Endothelial cell of umbilical vein (primary cell): ENCODE measurements around the gene ANKRD44. TPM values are rescaled to one million over a fixed set of nuclear protein-coding genes. Genes with fewer than 3 reads are reported as not detected.

Experiments used
- BruUV-seq: library from RNA; stranded (reverse); fragments of 400-500 nt; replicated peaks from 2 replicates; lab custom pipeline; 2021; lab: Mats Ljungman, UMichigan
- CTCF ChIA-PET: fragments of 300-600, 350-600 bp; sonication (Branson Sonifier 250); formaldehyde crosslinking; loops from one replicate; lab custom pipeline; 2021; ENCODE audit warnings: antibody characterized with exemption, inconsistent platforms; lab: Charles Lee
- POLR2A ChIA-PET: fragments of 300-600, 350-600 bp; sonication (Branson Sonifier 250); formaldehyde crosslinking; loops from one replicate; lab custom pipeline; 2021; ENCODE audit warnings: antibody characterized with exemption, inconsistent platforms; lab: Charles Lee
- DNase-seq: peaks from one replicate; pipeline ENCODE4 v3.0.0-alpha.2; 2011; ENCODE audit warnings: low read depth, low spot score
- FAIRE-seq: peaks from 2 replicates; lab custom pipeline; 2011; peaks lifted over from hg19 to GRCh38; lab: Jason Lieb, UNC
- H2AFZ ChIP-seq: 2 replicates; pipeline ENCODE4 v1.6.0; 2012; ENCODE audit warnings: low read depth, low read length, control low read depth, inconsistent platforms
- H3K27ac ChIP-seq: 2 replicates; pipeline ENCODE4 v1.5.1; 2011; ENCODE audit warnings: low read depth, mild to moderate bottlenecking, control low read depth, low read length, moderate library complexity; ENCODE audit not compliant: insufficient read depth
- H3K27me3 ChIP-seq, 2 experiments: 2 replicates each; pipeline versions ENCODE4 v1.6.0 to v1.6.1; 2011; ENCODE audit warnings: low read length in 2 of 2, mixed read lengths in 1 of 2; ENCODE audit not compliant: control insufficient read depth in 2 of 2, insufficient read depth in 2 of 2
- H3K36me3 ChIP-seq, 2 experiments: 2 replicates in 1 of 2; 3 replicates in 1 of 2; pipeline ENCODE4 v1.5.1; 2011; ENCODE audit warnings: low read length in 2 of 2, mild to moderate bottlenecking in 1 of 2, moderate library complexity in 1 of 2; ENCODE audit not compliant: control insufficient read depth in 2 of 2, insufficient read depth in 2 of 2; ENCODE audit errors: extremely low read depth in 1 of 2
- H3K4me1 ChIP-seq: 3 replicates; pipeline ENCODE4 v1.5.1; 2011; ENCODE audit warnings: mild to moderate bottlenecking, low read length; ENCODE audit not compliant: control insufficient read depth, insufficient read depth; ENCODE audit errors: extremely low read depth
- H3K4me2 ChIP-seq: 2 replicates; pipeline ENCODE4 v1.6.1; 2011; ENCODE audit warnings: low read length, control low read depth, mixed read lengths; ENCODE audit not compliant: insufficient read depth
- H3K4me3 ChIP-seq, 3 experiments: fragments of 200-600 bp in 1 of 3; sonication (generic), shearing (Covaris generic) in 1 of 3; replicated peaks in 1 of 3; 2 replicates each; pipeline ENCODE4 v1.5.1; 2011 to 2016; ENCODE audit warnings: control low read depth in 3 of 3, low read length in 3 of 3, mild to moderate bottlenecking in 2 of 3, inconsistent platforms in 1 of 3, low read depth in 1 of 3, moderate library complexity in 1 of 3; ENCODE audit not compliant: insufficient read depth in 1 of 3
- H3K79me2 ChIP-seq: 2 replicates; pipeline ENCODE4 v1.6.0; 2012; ENCODE audit warnings: low read length, inconsistent platforms; ENCODE audit not compliant: control insufficient read depth, insufficient read depth
- H3K9ac ChIP-seq: replicated peaks from 2 replicates; pipeline ENCODE3; 2011; ENCODE audit warnings: low read length, control low read depth; ENCODE audit not compliant: insufficient read depth; ENCODE audit errors: extremely low read depth
- H3K9me1 ChIP-seq: replicated peaks from 3 replicates; pipeline ENCODE4 v1.6.0; 2011; ENCODE audit warnings: mild to moderate bottlenecking, low read length; ENCODE audit not compliant: control insufficient read depth, insufficient read depth; ENCODE audit errors: extremely low read depth
- H3K9me3 ChIP-seq: replicated peaks from 2 replicates; pipeline ENCODE4 v1.5.1; 2012; ENCODE audit warnings: low read length, inconsistent platforms; ENCODE audit not compliant: control insufficient read depth, insufficient read depth
- H4K20me1 ChIP-seq: replicated peaks from 2 replicates; pipeline ENCODE3; 2011; ENCODE audit warnings: mild to moderate bottlenecking, low read length; ENCODE audit not compliant: control insufficient read depth, insufficient read depth; ENCODE audit errors: extremely low read depth
- EZH2 ChIP-seq: IDR thresholded peaks from 2 replicates; pipeline ENCODE4 v1.6.1; 2012; ENCODE audit warnings: borderline replicate concordance, low read depth, mild to moderate bottlenecking, moderate library complexity, low read length, inconsistent platforms; ENCODE audit not compliant: severe bottlenecking
- FOS ChIP-seq: IDR thresholded peaks from 2 replicates; pipeline ENCODE4 v1.6.1; 2011; ENCODE audit warnings: mild to moderate bottlenecking, low read length, moderate library complexity, borderline replicate concordance; ENCODE audit not compliant: insufficient read depth
- GATA2 ChIP-seq: IDR thresholded peaks from 2 replicates; pipeline ENCODE4 v1.7.0; 2011; ENCODE audit warnings: low read depth, mild to moderate bottlenecking, moderate library complexity, mixed read lengths, low read length; ENCODE audit not compliant: insufficient read length, insufficient read depth
- JUN ChIP-seq: IDR thresholded peaks from 2 replicates; pipeline ENCODE4 v1.6.1; 2011; ENCODE audit warnings: borderline replicate concordance, low read depth; ENCODE audit not compliant: insufficient read length, insufficient read depth
- MAX ChIP-seq: IDR thresholded peaks from 2 replicates; pipeline ENCODE4 v1.6.1; 2011; ENCODE audit not compliant: insufficient read depth, insufficient read length
- MYC ChIP-seq: IDR thresholded peaks from one replicate; pipeline ENCODE4 v1.6.1; 2011; ENCODE audit warnings: mild to moderate bottlenecking, low read depth, low read length
- POLR2A ChIP-seq: IDR thresholded peaks from 2 replicates; pipeline ENCODE4 v1.6.1; 2012; ENCODE audit warnings: low read depth, mild to moderate bottlenecking, control low read depth, low read length
- POLR2AphosphoS5 ChIP-seq: IDR thresholded peaks from 2 replicates; pipeline ENCODE4 v1.6.1; 2012; ENCODE audit warnings: low read depth, mild to moderate bottlenecking, control low read depth, low read length, moderate library complexity; ENCODE audit not compliant: insufficient read depth
- dilution Hi-C: fragments of 300-500 bp; cut with MboI; formaldehyde crosslinking; loops from one replicate; pipeline ENCODE4 v1.15.0; 2019; ENCODE audit warnings: low sequenced_read_pairs; ENCODE audit not compliant: extremely low pct_ligation_motif_present
- intact Hi-C: fragments of 100-400 bp; cut with micrococcal nuclease; formaldehyde crosslinking; loops from one replicate; pipeline ENCODE4 v1.10.0; 2022
- polyA plus RNA-seq, 4 experiments: library from polyadenylated mRNA; depleted of rRNA in 3 of 4; stranded (reverse) in 3 of 4; unstranded in 1 of 4; fragments of >200 nt; gene quantifications; 2 replicates each; pipeline versions ENCODE4 v1.2.1 to v1.2.3, GENCODE V29; 2011 to 2012; ENCODE audit warnings: missing spikeins in 1 of 4
- total RNA-seq: library from RNA; stranded (reverse); gene quantifications from 2 replicates; pipeline ENCODE4 v1.2.3, GENCODE V29; 2021
- TF ChIP-seq, protein P1 (sequence below), 2 donors: IDR thresholded peaks; 1 replicate in 1 of 2; 2 replicates in 1 of 2; pipeline ENCODE4 v1.5.1; 2011; ENCODE audit warnings: low read length in 2 of 2, mild to moderate bottlenecking in 2 of 2, moderate library complexity in 2 of 2, control low read depth in 1 of 2, inconsistent platforms in 1 of 2, low read depth in 1 of 2; ENCODE audit not compliant: insufficient read depth in 1 of 2; ENCODE audit errors: extremely low read depth in 1 of 2

The ANKRD44 gene
- total and polyA plus RNA-seq, 2 donors (not counting 3 experiments of a cell fraction or from before 2014, with no cell fraction given) = 3.4 to 6.1 TPM

DNA sequence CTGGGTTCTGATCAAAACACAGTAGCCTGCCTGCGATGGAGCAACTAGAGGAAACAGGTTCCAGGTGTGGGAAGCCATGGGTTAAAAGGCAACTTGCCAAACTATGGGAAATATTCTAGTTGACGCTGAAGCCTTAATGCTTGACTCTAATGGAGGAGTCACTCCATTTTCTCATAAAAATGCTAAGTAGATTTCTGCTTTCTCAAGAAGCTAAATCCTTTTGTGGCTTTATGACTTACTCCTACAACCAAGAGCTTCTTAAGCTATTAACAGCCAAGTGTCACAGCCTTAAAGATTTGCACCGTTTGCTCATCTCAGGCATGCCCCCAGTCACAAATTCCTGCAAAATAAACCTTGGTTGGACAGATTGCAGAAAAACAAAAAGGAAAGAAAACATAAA lies 25.2 kb downstream of the ANKRD44 start:
- H3K4me2 ChIP-seq = no peak overlapping the region
- dilution Hi-C loops (no loop called here), intact Hi-C loops (no loop called here)
- H3K9ac ChIP-seq = no peak overlapping the region
- no peaks in the 10 kb centered on the region for H3K9me3 ChIP-seq
- H3K27ac ChIP-seq = no peak overlapping the region
- POLR2A ChIA-PET = no interaction called here
- no peaks in the 10 kb centered on the region for H4K20me1 ChIP-seq
- H2AFZ ChIP-seq = no peak overlapping the region
- no peaks in the 10 kb centered on the region for H3K4me1 ChIP-seq
- FAIRE-seq = no peak
- no TSS peak for BruUV-seq
- CTCF ChIA-PET = interaction anchor here (0.7 to 1.4 kb wide), 3 partner anchors 18 to 172 kb away, joined by 3 read pairs; no protein-coding TSS in a partner anchor
- no peaks in the 10 kb centered on the region for H3K27me3 ChIP-seq
- no peaks in the 10 kb centered on the region for H3K36me3 ChIP-seq
- H3K79me2 ChIP-seq = no peaks in the 10 kb centered on the region
- H3K9me1 ChIP-seq = no peaks in the 10 kb centered on the region
- no peak for DNase-seq
- TF ChIP-seq EZH2 = no peak
- no peak for TF ChIP-seq POLR2A
- no peak for TF ChIP-seq MAX
- TF ChIP-seq, protein P1, sequence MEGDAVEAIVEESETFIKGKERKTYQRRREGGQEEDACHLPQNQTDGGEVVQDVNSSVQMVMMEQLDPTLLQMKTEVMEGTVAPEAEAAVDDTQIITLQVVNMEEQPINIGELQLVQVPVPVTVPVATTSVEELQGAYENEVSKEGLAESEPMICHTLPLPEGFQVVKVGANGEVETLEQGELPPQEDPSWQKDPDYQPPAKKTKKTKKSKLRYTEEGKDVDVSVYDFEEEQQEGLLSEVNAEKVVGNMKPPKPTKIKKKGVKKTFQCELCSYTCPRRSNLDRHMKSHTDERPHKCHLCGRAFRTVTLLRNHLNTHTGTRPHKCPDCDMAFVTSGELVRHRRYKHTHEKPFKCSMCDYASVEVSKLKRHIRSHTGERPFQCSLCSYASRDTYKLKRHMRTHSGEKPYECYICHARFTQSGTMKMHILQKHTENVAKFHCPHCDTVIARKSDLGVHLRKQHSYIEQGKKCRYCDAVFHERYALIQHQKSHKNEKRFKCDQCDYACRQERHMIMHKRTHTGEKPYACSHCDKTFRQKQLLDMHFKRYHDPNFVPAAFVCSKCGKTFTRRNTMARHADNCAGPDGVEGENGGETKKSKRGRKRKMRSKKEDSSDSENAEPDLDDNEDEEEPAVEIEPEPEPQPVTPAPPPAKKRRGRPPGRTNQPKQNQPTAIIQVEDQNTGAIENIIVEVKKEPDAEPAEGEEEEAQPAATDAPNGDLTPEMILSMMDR (IDR thresholded peaks at IDR 0.05; ENCODE audit: extremely low read depth in 1 of 2, insufficient read depth in 1 of 2, low read depth in 1 of 2, low read length in 2 of 2) = no peak
- no peak for TF ChIP-seq FOS
- TF ChIP-seq JUN = no peak
- no peak for TF ChIP-seq MYC
- no peak for TF ChIP-seq GATA2
- TF ChIP-seq POLR2AphosphoS5 = no peak
- H3K4me3 ChIP-seq = no peak overlapping the region
